Body of pancreas (tissue), 4 donors: ENCODE data around the gene NRXN2. TPM values are rescaled to one million over a fixed set of nuclear protein-coding genes. Genes with fewer than 3 reads are reported as not detected.

Experiments used
- ATAC-seq: fragments of 150-250 bp; one replicate; pipeline ENCODE4 v1.9.1; 2016
- DNase-seq, 4 donors: peaks; one replicate each; pipeline ENCODE4 v3.0.0-alpha.2; 2019
- H3K27ac ChIP-seq, 4 donors: fragments of 200-600 bp; sonication (generic); 1 replicate in 3 of 4; 2 replicates in 1 of 4; pipeline versions ENCODE4 v1.5.1 to v1.6.1; 2016 to 2019; ENCODE audit warnings: mild to moderate bottlenecking in 1 of 4, mixed read lengths in 1 of 4, moderate library complexity in 1 of 4
- H3K27me3 ChIP-seq, 2 donors: fragments of 200-600 bp; sonication (generic); one replicate each; pipeline ENCODE4 v1.6.0; 2016; ENCODE audit warnings: mild to moderate bottlenecking in 1 of 2
- H3K36me3 ChIP-seq, 2 donors: fragments of 200-600 bp; sonication (generic); replicated peaks in 1 of 2; 2 replicates each; pipeline ENCODE4 v1.5.1; 2016; ENCODE audit warnings: low read depth in 2 of 2; ENCODE audit not compliant: insufficient read depth in 1 of 2
- H3K4me1 ChIP-seq: fragments of 200-600 bp; sonication (generic); one replicate; pipeline ENCODE4 v1.6.0; 2016
- H3K4me3 ChIP-seq, 2 donors: fragments of 200-600 bp; sonication (generic); 1 replicate in 1 of 2; 2 replicates in 1 of 2; pipeline ENCODE4 v1.5.1; 2016 to 2019
- H3K9me3 ChIP-seq, 3 donors: fragments of 200-600 bp; sonication (generic); 1 replicate in 2 of 3; 2 replicates in 1 of 3; pipeline ENCODE4 v1.5.1; 2016
- CTCF ChIP-seq, 7 experiments: fragments of 450-650 bp in 4 of 7; fragments of 200-600 bp in 3 of 7; sonication (generic) in 3 of 7; IDR thresholded peaks; one replicate each; pipeline ENCODE4 v1.5.1; 2016 to 2019; ENCODE audit warnings: antibody characterized with exemption in 7 of 7
- POLR2A ChIP-seq, 3 donors: fragments of 450-650 bp; IDR thresholded peaks; one replicate each; pipeline ENCODE4 v1.6.1; 2016; ENCODE audit warnings: antibody characterized with exemption in 3 of 3, mild to moderate bottlenecking in 2 of 3
- WGBS, 2 donors: methylation state at CpG; one replicate each; pipeline ENCODE4 v1.1.5; 2017; 5-methylcytosine and 5-hydroxymethylcytosine counted together
- intact Hi-C: fragments of 100-400 bp; cut with DNase I; formaldehyde crosslinking; loops from one replicate; pipeline ENCODE4 v1.15.1; 2023
- total RNA-seq, 2 donors: library from RNA; depleted of rRNA; stranded (reverse); fragments of >200 nt; gene quantifications; one replicate each; pipeline ENCODE4 v1.1.0, GENCODE V29; 2016

NRXN2 gene
- total RNA-seq, 2 donors from 2014 or later = 1.3 to 4.9 TPM

GRCh38 chr11:64643920-64644646, 78.9 kb downstream of the NRXN2 start:
- no peak overlapping the region for H3K27ac ChIP-seq
- TF ChIP-seq POLR2A (IDR thresholded peaks at IDR 0.05) (no peak), CTCF (IDR thresholded peaks at IDR 0.05) (no peak)
- peaks cover 0 to 6% of the 10 kb centered on the region in 2 donors for H3K27me3 ChIP-seq
- H3K4me3 ChIP-seq = no peak overlapping the region
- WGBS, 2 donors = 18 to 40% methylated on average over 9 to 19 of the region's 19 CpGs
- intact Hi-C loops = no loop called here
- peaks cover 6% of the 10 kb centered on the region for H3K4me1 ChIP-seq
- H3K9me3 ChIP-seq = no peaks in the 10 kb centered on the region
- no peaks in the 10 kb centered on the region for H3K36me3 ChIP-seq
- no peak for ATAC-seq
- no peak for DNase-seq

- no peak overlapping the region for H3K4me3 ChIP-seq
- peak; percentile 36 for ATAC-seq
- H3K9me3 ChIP-seq = no peaks in the 10 kb centered on the region
- intact Hi-C loops = no loop called here
- no peaks in the 10 kb centered on the region for H3K36me3 ChIP-seq
- peaks cover 4% of the 10 kb centered on the region for H3K4me1 ChIP-seq
- no peak overlapping the region for H3K27ac ChIP-seq
- DNase-seq = peak in 2 of 4 donors; percentile 27 to 30
- WGBS, 2 donors = 2 to 3% methylated on average over 37 to 45 of the region's 53 CpGs
- peaks cover 0 to 6% of the 10 kb centered on the region in 2 donors for H3K27me3 ChIP-seq
- no peak for TF ChIP-seq POLR2A (IDR thresholded peaks at IDR 0.05)
- no peak for TF ChIP-seq CTCF (IDR thresholded peaks at IDR 0.05)
Observed at GRCh38 chr11:64643256-64643881, 79.6 kb downstream of the NRXN2 start.

- no peak for TF ChIP-seq POLR2A (IDR thresholded peaks at IDR 0.05)
- no peak for TF ChIP-seq CTCF (IDR thresholded peaks at IDR 0.05)
- intact Hi-C loops = no loop called here
- H3K36me3 ChIP-seq = no peaks in the 10 kb centered on the region
- H3K4me1 ChIP-seq = peaks cover 4% of the 10 kb centered on the region
- no peaks in the 10 kb centered on the region for H3K9me3 ChIP-seq
- 0 to 2% methylated on average over 7 to 33 of the region's 36 CpGs for WGBS, 2 donors
- H3K27ac ChIP-seq = no peak overlapping the region
- ATAC-seq = no peak
- DNase-seq = no peak
- H3K27me3 ChIP-seq = peaks cover 0 to 6% of the 10 kb centered on the region in 2 donors
- no peak overlapping the region for H3K4me3 ChIP-seq
Observed at GRCh38 chr11:64642871-64643255, 80.1 kb downstream of the NRXN2 start.

DNA sequence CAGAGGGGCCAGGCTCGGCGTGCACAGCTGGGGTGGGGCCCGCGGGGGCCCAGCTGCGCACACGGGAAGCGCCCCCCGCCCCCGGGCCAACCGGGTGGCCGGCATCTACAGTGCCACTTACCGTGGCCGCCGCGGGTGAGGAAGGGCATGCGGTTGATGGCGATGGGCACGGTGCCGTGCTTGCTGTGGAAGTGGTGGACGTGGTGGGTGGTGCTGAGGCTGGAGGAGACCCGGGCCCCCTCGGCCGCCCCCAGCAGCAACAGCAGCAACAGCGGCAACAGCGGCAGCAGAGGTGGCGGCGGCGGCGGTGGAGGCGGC, 80.6 kb downstream of the NRXN2 start:
- no peak for DNase-seq
- H3K27me3 ChIP-seq = peaks cover 0 to 6% of the 10 kb centered on the region in 2 donors

More for the DNA sequence above, 80.6 kb downstream of the NRXN2 start:
- no peak for ATAC-seq
- Histone ChIP-seq H3K27ac (no peak overlapping the region), H3K9me3 (no peaks in the 10 kb centered on the region), H3K4me3 (no peak overlapping the region), H3K36me3 (no peaks in the 10 kb centered on the region), H3K4me1 (peaks cover 4% of the 10 kb centered on the region)
- TF ChIP-seq POLR2A (IDR thresholded peaks at IDR 0.05) (no peak), CTCF (IDR thresholded peaks at IDR 0.05) (no peak)
- intact Hi-C loops = no loop called here
- 1 to 7% methylated on average over 19 to 27 of the region's 30 CpGs for WGBS, 2 donors
